HepG2 (cell line): Measurements from ENCODE around the gene MTTP.

ENCODE experiments used
- ARNT ChIP-seq: fragments of 450-650 bp; IDR thresholded peaks from 2 replicates; pipeline ENCODE4 v1.6.1; 2017
- BCL3 ChIP-seq: sonication (generic); formaldehyde crosslinking; IDR thresholded peaks from 2 replicates; pipeline ENCODE4 v1.5.1; 2020; ENCODE audit warnings: mild to moderate bottlenecking, missing genetic modification reagents, moderate library complexity
- CTCF ChIP-seq: sonication (generic); formaldehyde crosslinking; IDR thresholded peaks from 2 replicates; pipeline ENCODE4 v1.5.0; 2020; ENCODE audit warnings: mild to moderate bottlenecking, missing genetic modification reagents, moderate library complexity
- E2F1 ChIP-seq: sonication (generic); formaldehyde crosslinking; IDR thresholded peaks from 2 replicates; pipeline ENCODE4 v1.5.0; 2020; ENCODE audit warnings: missing genetic modification reagents
- EEA1 ChIP-seq: sonication (generic); formaldehyde crosslinking; IDR thresholded peaks from 2 replicates; pipeline ENCODE4 v1.5.1; 2020; ENCODE audit warnings: mild to moderate bottlenecking, missing genetic modification reagents, borderline replicate concordance
- EHMT2 ChIP-seq: fragments of 200-600 bp; sonication (generic); IDR thresholded peaks from 2 replicates; pipeline ENCODE4 v1.7.0; 2017; ENCODE audit warnings: antibody characterized with exemption, low read depth, low read length, borderline replicate concordance
- ETV6 ChIP-seq: sonication (generic); formaldehyde crosslinking; conservative IDR thresholded peaks from 2 replicates; pipeline ENCODE4 v1.4.0; 2020; ENCODE audit warnings: missing genetic modification reagents
- NFYB ChIP-seq: sonication (generic); formaldehyde crosslinking; IDR thresholded peaks from 2 replicates; pipeline ENCODE4 v1.4.0; 2020; ENCODE audit warnings: missing genetic modification reagents
- NR2F2 ChIP-seq: IDR thresholded peaks from 2 replicates; pipeline ENCODE4 v1.6.1; 2012; ENCODE audit warnings: low read depth, inconsistent platforms, borderline replicate concordance
- RAD21 ChIP-seq: fragments of 450-650 bp; formaldehyde crosslinking; IDR thresholded peaks from 2 replicates; pipeline ENCODE4 v1.5.0; 2020; ENCODE audit warnings: mild to moderate bottlenecking
- THRA ChIP-seq: sonication (generic); formaldehyde crosslinking; IDR thresholded peaks from 2 replicates; pipeline ENCODE4 v1.4.0; 2020; ENCODE audit warnings: missing genetic modification reagents, borderline replicate concordance
- XRCC5 ChIP-seq: fragments of 200-400 bp; formaldehyde crosslinking; optimal IDR thresholded peaks from 2 replicates; pipeline ENCODE3; 2017; ENCODE audit warnings: mild to moderate bottlenecking, low read length
- ZBTB43 ChIP-seq: sonication (generic); formaldehyde crosslinking; conservative IDR thresholded peaks from 2 replicates; pipeline ENCODE4 v1.4.0; 2020; ENCODE audit warnings: missing genetic modification reagents
- ZNF451 ChIP-seq: sonication (generic); formaldehyde crosslinking; IDR thresholded peaks from 2 replicates; pipeline ENCODE4 v1.5.0; 2020; ENCODE audit warnings: mild to moderate bottlenecking, missing genetic modification reagents

GRCh38 chr4:99612281-99612680 lies 37.7 kb downstream of the MTTP start:
- TF ChIP-seq THRA (CRISPR knock-in tag) (no peak), ARNT (no peak), CTCF (no peak), RAD21 (CRISPR knock-in tag) (no peak), ETV6 (CRISPR knock-in tag) (no peak), BCL3 (CRISPR knock-in tag) (no peak), EEA1 (no peak), XRCC5 (no peak), E2F1 (no peak), NR2F2 (no peak), ZBTB43 (CRISPR knock-in tag) (no peak), ZNF451 (no peak), NFYB (no peak), EHMT2 (no peak)
